ENCODE results near the gene TMEM81. TPM values are rescaled to one million over a fixed set of nuclear protein-coding genes. Genes with fewer than 3 reads are reported as not detected.

TMEM81 gene
- total RNA-seq, 4 donors from 2014 or later: 1.6 to 4.5 (median 2.9) TPM

DNA sequence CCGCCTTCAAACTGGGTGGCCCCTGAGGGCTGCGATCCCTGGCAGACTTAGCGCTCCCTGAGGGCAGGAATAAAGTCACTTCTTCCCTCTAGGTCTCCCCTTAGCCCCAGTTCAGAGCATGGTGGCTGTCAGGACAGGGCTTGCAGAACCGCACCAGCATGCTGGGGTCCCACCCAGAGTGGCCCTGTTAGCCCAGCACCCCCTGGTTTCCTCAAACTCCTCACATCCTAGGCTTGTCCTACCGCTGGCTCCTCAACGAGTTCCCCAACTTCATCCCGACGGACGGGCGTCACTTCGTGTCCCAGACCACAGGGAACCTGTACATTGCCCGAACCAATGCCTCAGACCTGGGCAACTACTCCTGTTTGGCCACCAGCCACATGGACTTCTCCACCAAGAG is 25.4 kb downstream of the TMEM81 start:
- Histone ChIP-seq H3K36me3 (no peaks in the 10 kb centered on the region), H3K4me1 (peaks cover 0 to 11% (median 0%) of the 10 kb centered on the region in 3 donors), H3K27me3 (peaks cover 6% of the 10 kb centered on the region), H3K4me3 (no peak overlapping the region), H3K27ac (no peak overlapping the region), H3K9me3 (no peaks in the 10 kb centered on the region)
- 93% methylated on average over 3 of the region's 12 CpGs; no CpG with 5 or more reads in 1 of the 2 donors for WGBS, 2 donors (ENCODE audit: low coverage in 1 of 2)
- TF ChIP-seq, protein P1, sequence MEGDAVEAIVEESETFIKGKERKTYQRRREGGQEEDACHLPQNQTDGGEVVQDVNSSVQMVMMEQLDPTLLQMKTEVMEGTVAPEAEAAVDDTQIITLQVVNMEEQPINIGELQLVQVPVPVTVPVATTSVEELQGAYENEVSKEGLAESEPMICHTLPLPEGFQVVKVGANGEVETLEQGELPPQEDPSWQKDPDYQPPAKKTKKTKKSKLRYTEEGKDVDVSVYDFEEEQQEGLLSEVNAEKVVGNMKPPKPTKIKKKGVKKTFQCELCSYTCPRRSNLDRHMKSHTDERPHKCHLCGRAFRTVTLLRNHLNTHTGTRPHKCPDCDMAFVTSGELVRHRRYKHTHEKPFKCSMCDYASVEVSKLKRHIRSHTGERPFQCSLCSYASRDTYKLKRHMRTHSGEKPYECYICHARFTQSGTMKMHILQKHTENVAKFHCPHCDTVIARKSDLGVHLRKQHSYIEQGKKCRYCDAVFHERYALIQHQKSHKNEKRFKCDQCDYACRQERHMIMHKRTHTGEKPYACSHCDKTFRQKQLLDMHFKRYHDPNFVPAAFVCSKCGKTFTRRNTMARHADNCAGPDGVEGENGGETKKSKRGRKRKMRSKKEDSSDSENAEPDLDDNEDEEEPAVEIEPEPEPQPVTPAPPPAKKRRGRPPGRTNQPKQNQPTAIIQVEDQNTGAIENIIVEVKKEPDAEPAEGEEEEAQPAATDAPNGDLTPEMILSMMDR (IDR thresholded peaks at IDR 0.05): no peak
- ATAC-seq: no peak

DNA sequence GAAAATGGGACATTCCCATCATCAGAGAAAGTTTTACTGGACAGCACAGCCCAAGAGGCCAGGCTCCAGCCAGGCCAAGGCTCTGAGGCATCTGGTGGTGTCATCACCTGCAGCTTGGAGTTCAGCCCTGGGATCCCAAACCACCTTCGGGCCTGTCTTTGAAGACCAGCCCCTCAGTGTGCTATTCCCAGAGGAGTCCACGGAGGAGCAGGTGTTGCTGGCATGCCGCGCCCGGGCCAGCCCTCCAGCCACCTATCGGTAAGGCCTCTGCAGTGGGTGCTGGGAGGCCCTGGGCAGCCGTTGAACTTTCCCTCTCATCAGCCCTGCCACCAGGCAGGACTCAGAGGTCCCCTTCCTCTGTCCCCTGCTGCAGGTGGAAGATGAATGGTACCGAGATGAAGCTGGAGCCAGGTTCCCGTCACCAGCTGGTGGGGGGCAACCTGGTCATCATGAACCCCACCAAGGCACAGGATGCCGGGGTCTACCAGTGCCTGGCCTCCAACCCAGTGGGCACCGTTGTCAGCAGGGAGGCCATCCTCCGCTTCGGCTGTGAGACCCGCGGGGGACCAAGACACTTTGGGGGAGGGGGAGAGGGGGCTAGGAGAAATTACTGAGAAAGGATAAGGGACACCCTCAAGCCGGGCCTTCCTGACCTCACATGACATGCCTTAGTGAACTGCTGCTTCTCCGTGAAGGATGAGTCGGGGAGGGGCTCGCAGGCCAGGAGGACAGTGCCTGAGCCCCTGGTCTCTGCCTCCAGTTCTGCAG is 26.3 kb downstream of the TMEM81 start:
- WGBS, 2 donors (ENCODE audit: low coverage in 1 of 2): 60 to 97% methylated on average over 1 to 5 of the region's 19 CpGs
- H3K4me3 ChIP-seq: no peak overlapping the region
- no peak for ATAC-seq
- no peaks in the 10 kb centered on the region for H3K9me3 ChIP-seq
- peaks cover 0 to 11% (median 0%) of the 10 kb centered on the region in 3 donors for H3K4me1 ChIP-seq
- H3K27me3 ChIP-seq: peaks cover 11% of the 10 kb centered on the region
- TF ChIP-seq POLR2AphosphoS5 (IDR thresholded peaks at IDR 0.05) (no peak), EP300 (IDR thresholded peaks at IDR 0.05) (no peak), POLR2A (IDR thresholded peaks at IDR 0.05) (no peak)
- TF ChIP-seq, protein P1 (IDR thresholded peaks at IDR 0.05): no peak
- no peaks in the 10 kb centered on the region for H3K36me3 ChIP-seq
- H3K27ac ChIP-seq: no peak overlapping the region

DNA sequence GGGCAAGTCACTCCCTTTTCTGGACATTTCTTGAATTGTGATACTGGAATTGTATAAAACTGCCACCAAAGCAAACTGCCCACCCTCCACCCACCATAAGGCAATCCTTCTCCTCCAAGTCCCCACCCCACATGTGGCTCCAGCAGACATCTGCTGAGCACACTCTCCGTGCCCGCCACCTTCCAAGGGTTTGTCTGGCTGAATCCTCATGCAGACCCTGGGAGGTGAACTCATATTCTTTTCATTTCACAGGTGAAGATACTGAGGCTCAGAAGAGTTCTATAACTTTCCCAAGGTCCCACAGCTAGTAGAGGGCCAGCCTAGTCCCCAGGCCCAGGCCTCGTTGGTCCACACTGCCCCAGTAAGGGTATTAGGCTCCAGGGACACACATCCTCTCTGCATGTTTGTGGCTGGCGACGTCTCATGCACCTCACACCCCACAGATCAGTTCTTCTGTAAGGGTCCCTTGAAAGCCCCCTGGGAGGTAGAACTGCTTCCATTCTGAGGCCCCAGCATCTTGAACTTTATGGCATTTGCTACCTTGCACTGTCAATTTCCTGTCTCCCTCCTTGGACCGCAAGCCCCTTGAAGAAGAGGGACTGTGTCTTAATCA is 27.2 kb downstream of the TMEM81 start:
- no peak for ATAC-seq
- Histone ChIP-seq H3K4me1 (peaks cover 0 to 11% (median 0%) of the 10 kb centered on the region in 3 donors), H3K27ac (no peak overlapping the region), H3K36me3 (no peaks in the 10 kb centered on the region), H3K27me3 (peaks cover 16% of the 10 kb centered on the region), H3K9me3 (no peaks in the 10 kb centered on the region), H3K4me3 (no peak overlapping the region)
- 60 to 100% methylated on average over 1 to 6 of the region's 6 CpGs for WGBS, 2 donors (ENCODE audit: low coverage in 1 of 2)
- TF ChIP-seq POLR2A (IDR thresholded peaks at IDR 0.05) (no peak), POLR2AphosphoS5 (IDR thresholded peaks at IDR 0.05) (no peak)
- TF ChIP-seq, protein P1 (IDR thresholded peaks at IDR 0.05): no peak

DNA sequence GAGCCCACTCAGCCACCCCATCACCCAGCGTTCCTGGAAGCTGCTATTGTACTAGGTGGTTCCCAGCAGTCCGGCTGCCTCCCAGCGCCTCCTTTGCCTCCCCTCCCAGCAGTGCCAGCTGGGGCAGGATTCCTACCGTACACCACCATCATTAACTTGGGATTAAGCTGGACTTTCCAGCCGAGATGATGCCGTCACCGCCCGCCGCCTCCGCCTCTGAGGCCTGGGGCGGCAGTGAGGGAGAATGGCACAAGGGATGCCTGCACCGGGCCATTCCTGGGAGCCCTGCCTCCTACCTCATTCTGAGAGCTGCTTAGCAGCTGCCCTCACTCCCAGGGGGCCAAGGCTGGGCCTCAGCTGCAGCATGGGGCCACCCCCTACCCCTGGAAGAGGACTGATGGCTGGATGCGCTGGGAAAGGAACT is 28.1 kb downstream of the TMEM81 start:
- TF ChIP-seq, protein P1 (IDR thresholded peaks at IDR 0.05): no peak
- TF ChIP-seq EP300 (IDR thresholded peaks at IDR 0.05): no peak
- TF ChIP-seq POLR2A (IDR thresholded peaks at IDR 0.05): no peak
- TF ChIP-seq POLR2AphosphoS5 (IDR thresholded peaks at IDR 0.05): no peak
- Histone ChIP-seq H3K27ac (no peak overlapping the region), H3K27me3 (peaks cover 21% of the 10 kb centered on the region), H3K4me3 (no peak overlapping the region), H3K4me1 (peaks cover 0 to 2% (median 0%) of the 10 kb centered on the region in 3 donors), H3K9me3 (no peaks in the 10 kb centered on the region), H3K36me3 (no peaks in the 10 kb centered on the region)
- WGBS, 2 donors (ENCODE audit: low coverage in 1 of 2): 100% methylated on average over 1 of the region's 13 CpGs; no CpG with 5 or more reads in 1 of the 2 donors
- no peak for ATAC-seq

DNA sequence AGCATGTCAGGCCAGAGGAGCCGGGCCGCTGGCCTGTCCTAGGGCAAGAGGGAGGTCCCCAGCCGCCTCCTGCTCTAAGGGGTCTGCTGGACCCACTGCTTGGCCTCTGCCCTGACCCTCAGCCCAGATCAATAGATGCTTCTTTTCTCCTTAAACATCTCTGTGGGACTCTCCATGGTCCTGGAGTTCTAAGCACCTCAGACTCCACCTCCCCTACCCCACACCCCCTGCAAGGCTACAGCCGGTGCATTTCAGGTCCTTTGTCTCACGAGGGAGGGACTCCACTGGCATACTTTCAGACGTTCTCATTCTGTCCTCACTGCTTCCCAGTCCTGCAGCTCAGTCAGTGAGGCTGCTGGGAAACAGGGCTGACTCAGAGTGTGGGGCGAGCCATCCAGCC is 30.2 kb downstream of the TMEM81 start:
- no peaks in the 10 kb centered on the region for H3K36me3 ChIP-seq
- WGBS, 2 donors (ENCODE audit: low coverage in 1 of 2): 5 to 100% methylated on average over 1 to 3 of the region's 7 CpGs
- H3K4me1 ChIP-seq: no peaks in the 10 kb centered on the region
- ATAC-seq: no peak
- no peak overlapping the region for H3K4me3 ChIP-seq
- no peak overlapping the region for H3K27ac ChIP-seq
- TF ChIP-seq EP300 (IDR thresholded peaks at IDR 0.05) (no peak), POLR2AphosphoS5 (IDR thresholded peaks at IDR 0.05) (no peak)
- TF ChIP-seq, protein P1 (IDR thresholded peaks at IDR 0.05): no peak
- H3K27me3 ChIP-seq: peaks cover 21% of the 10 kb centered on the region
- H3K9me3 ChIP-seq: no peaks in the 10 kb centered on the region

All from gastroesophageal sphincter (tissue), 4 donors.